ENCODE results near the gene OR5T1. TPM values are rescaled to one million over a fixed set of nuclear protein-coding genes. Genes with fewer than 3 reads are reported as not detected.

OR5T1 gene
- total and polyA plus RNA-seq, 9 of the 15 experiments (the other 6 are each of a cell fraction or from before 2014, with no cell fraction given) = not detected

- TF ChIP-seq HDAC8 (tag; IDR thresholded peaks at IDR 0.05) (no peak), NBN (IDR thresholded peaks at IDR 0.05; ENCODE audit: low read depth) (no peak), PHF21A (IDR thresholded peaks at IDR 0.05; ENCODE audit: borderline replicate concordance, low read depth) (no peak), RFX1 (IDR thresholded peaks at IDR 0.05) (no peak), NCOA1 (IDR thresholded peaks at IDR 0.05; ENCODE audit: low read depth) (no peak), EGR1 (conservative IDR thresholded peaks at IDR 0.05) (no peak)
- TF ChIP-seq, protein P1, sequence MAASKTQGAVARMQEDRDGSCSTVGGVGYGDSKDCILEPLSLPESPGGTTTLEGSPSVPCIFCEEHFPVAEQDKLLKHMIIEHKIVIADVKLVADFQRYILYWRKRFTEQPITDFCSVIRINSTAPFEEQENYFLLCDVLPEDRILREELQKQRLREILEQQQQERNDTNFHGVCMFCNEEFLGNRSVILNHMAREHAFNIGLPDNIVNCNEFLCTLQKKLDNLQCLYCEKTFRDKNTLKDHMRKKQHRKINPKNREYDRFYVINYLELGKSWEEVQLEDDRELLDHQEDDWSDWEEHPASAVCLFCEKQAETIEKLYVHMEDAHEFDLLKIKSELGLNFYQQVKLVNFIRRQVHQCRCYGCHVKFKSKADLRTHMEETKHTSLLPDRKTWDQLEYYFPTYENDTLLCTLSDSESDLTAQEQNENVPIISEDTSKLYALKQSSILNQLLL (CRISPR knock-in tag; IDR thresholded peaks at IDR 0.05; ENCODE audit: borderline replicate concordance) = no peak
These were observed 22.0 kb upstream of the OR5T1 start, which contains the start of gene OR5T3 (continued) for GRCh38 chr11:56251954-56252353.

- no peaks in the 10 kb centered on the region for H3K79me2 ChIP-seq (ENCODE audit: control insufficient read depth, insufficient read depth, low read length)
- no peak overlapping the region for H3K4me3 ChIP-seq
- no peaks in the 10 kb centered on the region for H4K20me1 ChIP-seq (replicated peaks; ENCODE audit: control insufficient read depth, insufficient read depth, low read length)
- ChIA-PET CTCF (ENCODE audit: low intra/inter-chr PET ratio) (no interaction called here), POLR2A (no interaction called here)
- 0% methylated on average over 3 of the region's 3 CpGs for WGBS (ENCODE audit: insufficient coverage, low coverage, missing lambda C conversion rate)
- no TSS peak for BruUV-seq (replicated peaks)
- H3K36me3 ChIP-seq (ENCODE audit: control insufficient read depth, insufficient read depth, low read length) = no peaks in the 10 kb centered on the region
- H3K9ac ChIP-seq (ENCODE audit: insufficient read depth in 1 of 2, low read depth in 2 of 2, low read length in 2 of 2) = no peak overlapping the region
- H3K4me1 ChIP-seq (replicated peaks in 1 of 2; ENCODE audit: control insufficient read depth in 2 of 2, insufficient read depth in 2 of 2, low read length in 2 of 2) = no peaks in the 10 kb centered on the region
- no peaks in the 10 kb centered on the region for H3K27me3 ChIP-seq (ENCODE audit: control insufficient read depth in 2 of 2, insufficient read depth in 2 of 2, low read length in 2 of 2)
- H3K9me1 ChIP-seq (ENCODE audit: control insufficient read depth, insufficient read depth, low read length) = no peaks in the 10 kb centered on the region
- FAIRE-seq = no peak
- no peak overlapping the region for H3K27ac ChIP-seq (ENCODE audit: extremely low read depth, low read depth, low read length)
- DNase-seq (ENCODE audit: extremely low read depth in 1 of 4, low spot score in 3 of 4) = no peak
- H2AFZ ChIP-seq (ENCODE audit: low read depth, low read length) = no peak overlapping the region
- in situ Hi-C loops (cut with MboI) = no loop called here
- ATAC-seq = no peak
- H3K4me2 ChIP-seq (ENCODE audit: insufficient read depth, low read length) = no peak overlapping the region
- H3K9me3 ChIP-seq (replicated peaks; ENCODE audit: control insufficient read depth, insufficient read depth, low read depth, low read length) = no peaks in the 10 kb centered on the region; the same call in 1 of the 2 replicates
- intact Hi-C loops (cut with micrococcal nuclease) = no loop called here
- no peak for TF ChIP-seq CC2D1A (IDR thresholded peaks at IDR 0.05)
- TF ChIP-seq CBX8 (IDR thresholded peaks at IDR 0.05; ENCODE audit: borderline replicate concordance, extremely low read depth, low read depth, low read length, poor library complexity, severe bottlenecking) = no peak
- no peak for TF ChIP-seq PML (IDR thresholded peaks at IDR 0.05; ENCODE audit: low read length)
- no peak for TF ChIP-seq PCBP2 (IDR thresholded peaks at IDR 0.05; ENCODE audit: low read depth, low read length, poor library complexity, severe bottlenecking)
- no peak for TF ChIP-seq TAF9B (IDR thresholded peaks at IDR 0.05; ENCODE audit: partially characterized antibody)
- no peak for TF ChIP-seq TFAP4 (CRISPR knock-in tag; IDR thresholded peaks at IDR 0.05; ENCODE audit: borderline replicate concordance)
These were observed 2.9 kb upstream of the OR5T1 start for GRCh38 chr11:56271092-56271491.
